Caco-2 (cell line): ENCODE measurements around the gene CHST9. TPM values are rescaled to one million over a fixed set of nuclear protein-coding genes. Genes with fewer than 3 reads are reported as not detected.

Source experiments
- BruUV-seq: library from RNA; stranded (reverse); fragments of 400-500 nt; replicated peaks from 2 replicates; lab custom pipeline; 2021; lab: Mats Ljungman, UMichigan
- CTCF ChIA-PET: fragments of 300-600 bp; sonication (Branson Sonifier 250); formaldehyde crosslinking; loops from one replicate; lab custom pipeline; 2022; ENCODE audit warnings: antibody characterized with exemption; lab: Charles Lee
- POLR2A ChIA-PET: fragments of 300-600 bp; sonication (Branson Sonifier 250); formaldehyde crosslinking; loops from one replicate; lab custom pipeline; 2022; ENCODE audit warnings: antibody characterized with exemption; lab: Charles Lee
- DNase-seq, 2 experiments: peaks; one replicate each; pipeline versions ENCODE4 v3.0.0 to v3.0.0-alpha.2; 2020 to 2022
- H3K27me3 ChIP-seq: replicated peaks from 2 replicates; pipeline ENCODE4 v1.6.0; 2011; ENCODE audit warnings: low read length; ENCODE audit not compliant: control insufficient read depth, insufficient read depth
- H3K36me3 ChIP-seq: 2 replicates; pipeline ENCODE4 v1.5.1; 2011; ENCODE audit warnings: low read length; ENCODE audit not compliant: control insufficient read depth, insufficient read depth
- H3K4me1 ChIP-seq: fragments of 250-450 bp; sonication (Bioruptor Pico); 2 replicates; pipeline ENCODE4 v1.5.1; 2020; ENCODE audit warnings: mild to moderate bottlenecking
- H3K4me3 ChIP-seq: 2 replicates; pipeline ENCODE4 v1.5.1; 2011; ENCODE audit warnings: low read depth, mild to moderate bottlenecking, control low read depth, low read length
- H3K9me3 ChIP-seq: fragments of 250-450 bp; sonication (Bioruptor Pico); 2 replicates; pipeline ENCODE4 v1.5.1; 2020; ENCODE audit warnings: mild to moderate bottlenecking, moderate library complexity
- H3K27ac Mint-ChIP-seq: one replicate; pipeline ENCODE4 v1.8.0; 2022; ENCODE audit warnings: mixed read lengths; ENCODE audit not compliant: unreplicated experiment
- H3K27me3 Mint-ChIP-seq: one replicate; pipeline ENCODE4 v1.8.0; 2022; ENCODE audit warnings: mixed read lengths; ENCODE audit not compliant: insufficient read depth, unreplicated experiment
- H3K36me3 Mint-ChIP-seq: one replicate; pipeline ENCODE4 v1.8.0; 2022; ENCODE audit warnings: mild to moderate bottlenecking, mixed read lengths; ENCODE audit not compliant: insufficient read depth, unreplicated experiment
- H3K4me1 Mint-ChIP-seq: one replicate; pipeline ENCODE4 v1.8.0; 2022; ENCODE audit warnings: low read depth, mixed read lengths; ENCODE audit not compliant: unreplicated experiment
- H3K4me3 Mint-ChIP-seq: one replicate; pipeline ENCODE4 v1.8.0; 2022; ENCODE audit warnings: mild to moderate bottlenecking, moderate library complexity, mixed read lengths; ENCODE audit not compliant: unreplicated experiment
- H3K9me3 Mint-ChIP-seq: one replicate; pipeline ENCODE4 v1.8.0; 2022; ENCODE audit warnings: mixed read lengths; ENCODE audit not compliant: unreplicated experiment
- CTCF ChIP-seq, 2 experiments: fragments of 200-600 bp in 1 of 2; IDR thresholded peaks; 1 replicate in 1 of 2; 2 replicates in 1 of 2; pipeline versions ENCODE4 v1.5.1 to v1.8.0; 2011 to 2022; ENCODE audit warnings: antibody characterized with exemption in 1 of 2, control low read depth in 1 of 2, inconsistent platforms in 1 of 2, low read depth in 1 of 2, low read length in 1 of 2, mild to moderate bottlenecking in 1 of 2, moderate library complexity in 1 of 2; ENCODE audit not compliant: insufficient read depth in 1 of 2, severe bottlenecking in 1 of 2, unreplicated experiment in 1 of 2
- intact Hi-C: fragments of 100-400 bp; cut with micrococcal nuclease; formaldehyde crosslinking; loops from one replicate; pipeline ENCODE4 v1.10.0; 2022; ENCODE audit not compliant: unreplicated experiment
- total RNA-seq: library from RNA; stranded (reverse); gene quantifications from 2 replicates; pipeline ENCODE4 v1.2.3, GENCODE V29; 2022

Gene CHST9
- total RNA-seq, 1 experiment from 2014 or later = 26.5 TPM

GRCh38 chr18:26888259-26888658 is 296.8 kb downstream of the CHST9 start:
- ChIA-PET POLR2A (no interaction called here), CTCF (no interaction called here)
- Histone ChIP-seq H3K9me3 (no peaks in the 10 kb centered on the region), H3K4me1 (no peaks in the 10 kb centered on the region), H3K4me3 (no peak overlapping the region), H3K36me3 (no peaks in the 10 kb centered on the region), H3K27me3 (no peaks in the 10 kb centered on the region)
- no peaks in the 10 kb centered on the region for H3K36me3 Mint-ChIP-seq
- TF ChIP-seq CTCF (IDR thresholded peaks at IDR 0.05; ENCODE audit: insufficient read depth in 1 of 2, low read depth in 1 of 2, low read length in 1 of 2, severe bottlenecking in 1 of 2, unreplicated experiment in 1 of 2) = no peak
- H3K9me3 Mint-ChIP-seq = no peaks in the 10 kb centered on the region
- H3K4me3 Mint-ChIP-seq = no peak overlapping the region
- intact Hi-C loops = no loop called here
- peaks cover 3% of the 10 kb centered on the region for H3K27me3 Mint-ChIP-seq
- H3K4me1 Mint-ChIP-seq = no peaks in the 10 kb centered on the region
- DNase-seq = no peak
- H3K27ac Mint-ChIP-seq = no peak overlapping the region
- BruUV-seq = no TSS peak

- no peak for DNase-seq
- Histone ChIP-seq H3K4me1 (no peaks in the 10 kb centered on the region), H3K9me3 (no peaks in the 10 kb centered on the region), H3K36me3 (no peaks in the 10 kb centered on the region), H3K4me3 (no peak overlapping the region), H3K27me3 (no peaks in the 10 kb centered on the region)
- H3K27ac Mint-ChIP-seq = no peak overlapping the region
- no peak overlapping the region for H3K4me3 Mint-ChIP-seq
- no peaks in the 10 kb centered on the region for H3K9me3 Mint-ChIP-seq
- ChIA-PET POLR2A (no interaction called here), CTCF (no interaction called here)
- intact Hi-C loops = no loop called here
- no peaks in the 10 kb centered on the region for H3K27me3 Mint-ChIP-seq
- peaks cover 7% of the 10 kb centered on the region for H3K4me1 Mint-ChIP-seq
- no peaks in the 10 kb centered on the region for H3K36me3 Mint-ChIP-seq
- no peak for TF ChIP-seq CTCF (IDR thresholded peaks at IDR 0.05; ENCODE audit: insufficient read depth in 1 of 2, low read depth in 1 of 2, low read length in 1 of 2, severe bottlenecking in 1 of 2, unreplicated experiment in 1 of 2)
- BruUV-seq = no TSS peak
Observed at GRCh38 chr18:26875040-26875654, 310.0 kb downstream of the CHST9 start.

GRCh38 chr18:26874283-26874682 is 310.8 kb downstream of the CHST9 start:
- Mint-ChIP-seq H3K9me3 (no peaks in the 10 kb centered on the region), H3K4me3 (no peak overlapping the region), H3K27ac (no peak overlapping the region), H3K36me3 (no peaks in the 10 kb centered on the region), H3K27me3 (no peaks in the 10 kb centered on the region), H3K4me1 (peaks cover 7% of the 10 kb centered on the region)
- Histone ChIP-seq H3K36me3 (no peaks in the 10 kb centered on the region), H3K9me3 (no peaks in the 10 kb centered on the region), H3K4me3 (no peak overlapping the region), H3K4me1 (no peaks in the 10 kb centered on the region), H3K27me3 (no peaks in the 10 kb centered on the region)
- no peak for DNase-seq
- no peak for TF ChIP-seq CTCF (IDR thresholded peaks at IDR 0.05; ENCODE audit: insufficient read depth in 1 of 2, low read depth in 1 of 2, low read length in 1 of 2, severe bottlenecking in 1 of 2, unreplicated experiment in 1 of 2)
- POLR2A ChIA-PET = no interaction called here
- no TSS peak for BruUV-seq
- intact Hi-C loops = no loop called here
- CTCF ChIA-PET = no interaction called here
